Panc1 (cell line): Measurements from ENCODE around the gene PPM1H.

Experiments
- POLR2AphosphoS5 ChIP-seq: IDR thresholded peaks from 2 replicates; pipeline ENCODE4 v1.6.1; 2012; ENCODE audit warnings: mild to moderate bottlenecking, low read depth, low read length, moderate library complexity
- SIN3A ChIP-seq: IDR thresholded peaks from 2 replicates; pipeline ENCODE4 v1.6.1; 2012; ENCODE audit warnings: low read depth, mild to moderate bottlenecking, low read length, moderate library complexity, borderline replicate concordance; ENCODE audit not compliant: insufficient read depth
- TF ChIP-seq, protein P1 (sequence below): fragments of 450-650 bp; IDR thresholded peaks from 2 replicates; pipeline ENCODE4 v1.5.1; 2017; ENCODE audit warnings: mild to moderate bottlenecking
- TF ChIP-seq, protein P2 (sequence below), 2 experiments: IDR thresholded peaks; 2 replicates each; pipeline ENCODE4 v1.6.1; 2011 to 2012; ENCODE audit warnings: low read depth in 2 of 2, control low read depth in 1 of 2, low read length in 1 of 2, mild to moderate bottlenecking in 1 of 2, moderate library complexity in 1 of 2; ENCODE audit not compliant: insufficient read depth in 1 of 2

DNA sequence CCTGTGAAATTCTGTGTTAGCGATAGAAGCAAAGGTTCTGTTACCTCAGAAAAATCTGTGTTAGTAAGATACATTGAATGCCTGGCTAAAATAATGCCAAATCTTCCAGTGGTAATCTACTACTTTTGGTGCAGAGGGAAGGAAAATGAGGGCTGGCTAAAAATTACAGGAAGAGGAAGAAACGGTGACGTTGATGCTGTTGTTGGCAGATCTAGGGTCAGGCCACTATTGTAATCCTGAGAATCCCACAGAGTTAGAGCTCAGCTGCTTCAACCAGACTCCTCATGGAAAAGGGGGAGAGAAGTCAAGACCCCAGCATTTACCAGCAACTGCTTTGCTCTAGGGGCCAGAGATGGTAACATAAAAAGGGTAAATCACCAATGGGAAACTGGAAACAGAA lies 145.1 kb downstream of the PPM1H start:
- TF ChIP-seq, protein P1, sequence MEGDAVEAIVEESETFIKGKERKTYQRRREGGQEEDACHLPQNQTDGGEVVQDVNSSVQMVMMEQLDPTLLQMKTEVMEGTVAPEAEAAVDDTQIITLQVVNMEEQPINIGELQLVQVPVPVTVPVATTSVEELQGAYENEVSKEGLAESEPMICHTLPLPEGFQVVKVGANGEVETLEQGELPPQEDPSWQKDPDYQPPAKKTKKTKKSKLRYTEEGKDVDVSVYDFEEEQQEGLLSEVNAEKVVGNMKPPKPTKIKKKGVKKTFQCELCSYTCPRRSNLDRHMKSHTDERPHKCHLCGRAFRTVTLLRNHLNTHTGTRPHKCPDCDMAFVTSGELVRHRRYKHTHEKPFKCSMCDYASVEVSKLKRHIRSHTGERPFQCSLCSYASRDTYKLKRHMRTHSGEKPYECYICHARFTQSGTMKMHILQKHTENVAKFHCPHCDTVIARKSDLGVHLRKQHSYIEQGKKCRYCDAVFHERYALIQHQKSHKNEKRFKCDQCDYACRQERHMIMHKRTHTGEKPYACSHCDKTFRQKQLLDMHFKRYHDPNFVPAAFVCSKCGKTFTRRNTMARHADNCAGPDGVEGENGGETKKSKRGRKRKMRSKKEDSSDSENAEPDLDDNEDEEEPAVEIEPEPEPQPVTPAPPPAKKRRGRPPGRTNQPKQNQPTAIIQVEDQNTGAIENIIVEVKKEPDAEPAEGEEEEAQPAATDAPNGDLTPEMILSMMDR, result no peak
- no peak for TF ChIP-seq POLR2AphosphoS5
- TF ChIP-seq, protein P2, sequence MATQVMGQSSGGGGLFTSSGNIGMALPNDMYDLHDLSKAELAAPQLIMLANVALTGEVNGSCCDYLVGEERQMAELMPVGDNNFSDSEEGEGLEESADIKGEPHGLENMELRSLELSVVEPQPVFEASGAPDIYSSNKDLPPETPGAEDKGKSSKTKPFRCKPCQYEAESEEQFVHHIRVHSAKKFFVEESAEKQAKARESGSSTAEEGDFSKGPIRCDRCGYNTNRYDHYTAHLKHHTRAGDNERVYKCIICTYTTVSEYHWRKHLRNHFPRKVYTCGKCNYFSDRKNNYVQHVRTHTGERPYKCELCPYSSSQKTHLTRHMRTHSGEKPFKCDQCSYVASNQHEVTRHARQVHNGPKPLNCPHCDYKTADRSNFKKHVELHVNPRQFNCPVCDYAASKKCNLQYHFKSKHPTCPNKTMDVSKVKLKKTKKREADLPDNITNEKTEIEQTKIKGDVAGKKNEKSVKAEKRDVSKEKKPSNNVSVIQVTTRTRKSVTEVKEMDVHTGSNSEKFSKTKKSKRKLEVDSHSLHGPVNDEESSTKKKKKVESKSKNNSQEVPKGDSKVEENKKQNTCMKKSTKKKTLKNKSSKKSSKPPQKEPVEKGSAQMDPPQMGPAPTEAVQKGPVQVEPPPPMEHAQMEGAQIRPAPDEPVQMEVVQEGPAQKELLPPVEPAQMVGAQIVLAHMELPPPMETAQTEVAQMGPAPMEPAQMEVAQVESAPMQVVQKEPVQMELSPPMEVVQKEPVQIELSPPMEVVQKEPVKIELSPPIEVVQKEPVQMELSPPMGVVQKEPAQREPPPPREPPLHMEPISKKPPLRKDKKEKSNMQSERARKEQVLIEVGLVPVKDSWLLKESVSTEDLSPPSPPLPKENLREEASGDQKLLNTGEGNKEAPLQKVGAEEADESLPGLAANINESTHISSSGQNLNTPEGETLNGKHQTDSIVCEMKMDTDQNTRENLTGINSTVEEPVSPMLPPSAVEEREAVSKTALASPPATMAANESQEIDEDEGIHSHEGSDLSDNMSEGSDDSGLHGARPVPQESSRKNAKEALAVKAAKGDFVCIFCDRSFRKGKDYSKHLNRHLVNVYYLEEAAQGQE (IDR thresholded peaks at IDR 0.05; ENCODE audit: insufficient read depth in 1 of 2, low read depth in 2 of 2, low read length in 1 of 2), result no peak
- TF ChIP-seq SIN3A, result no peak
